NCI-H2029 treated with DMSO at 0.1 percent for 48 hours (cell line): ENCODE results near the gene HTT.

ENCODE experiments used
- DNase-seq: peaks from one replicate; lab custom pipeline; 2025; lab: John Stamatoyannopoulos, UW

Gene HTT

GRCh38 chr4:3234171-3235029 is 159.9 kb downstream of the HTT start:
- no peak for DNase-seq

- DNase-seq: no peak
Measured at GRCh38 chr4:3235030-3235345, 160.5 kb downstream of the HTT start.

GRCh38 chr4:3235581-3235980 is 161.1 kb downstream of the HTT start:
- no peak for DNase-seq

GRCh38 chr4:3236326-3236878 is 161.9 kb downstream of the HTT start:
- DNase-seq: no peak

GRCh38 chr4:3237266-3237665 is 162.8 kb downstream of the HTT start:
- DNase-seq: no peak

GRCh38 chr4:3237712-3238560 is 163.5 kb downstream of the HTT start:
- DNase-seq: no peak

- DNase-seq: no peak
Measured at GRCh38 chr4:3238721-3239120, 164.2 kb downstream of the HTT start.

- no peak for DNase-seq
Measured at GRCh38 chr4:3239303-3239702, 164.8 kb downstream of the HTT start.

GRCh38 chr4:3239998-3240920 is 165.8 kb downstream of the HTT start:
- DNase-seq: no peak

- no peak for DNase-seq
Measured at GRCh38 chr4:3240936-3241522, 166.5 kb downstream of the HTT start.

GRCh38 chr4:3241898-3242524 is 167.5 kb downstream of the HTT start:
- DNase-seq: no peak

GRCh38 chr4:3243136-3243780 is 168.8 kb downstream of the HTT start:
- no peak for DNase-seq

GRCh38 chr4:3244002-3244401 is 169.5 kb downstream of the HTT start:
- DNase-seq: no peak

GRCh38 chr4:3244747-3245146 is 170.3 kb downstream of the HTT start:
- no peak for DNase-seq

- no peak for DNase-seq
Measured at GRCh38 chr4:3245676-3246075, 171.2 kb downstream of the HTT start.

- DNase-seq: no peak
Measured at GRCh38 chr4:3246458-3247398, 172.2 kb downstream of the HTT start.

GRCh38 chr4:3247399-3248177 is 173.1 kb downstream of the HTT start:
- DNase-seq: no peak

- no peak for DNase-seq
Measured at GRCh38 chr4:3248178-3248480, 173.6 kb downstream of the HTT start.
